NCI-H1417 (cell line): Measurements from ENCODE around the gene UMAD1.
"Not testable (repeated sequence)": the region's sequence is repeated elsewhere in the genome, so short reads cannot be mapped to it uniquely, and the experiment has no call there.

Experiments used
- DNase-seq, 3 experiments: peaks; one replicate each; lab custom pipeline; 2025; lab: John Stamatoyannopoulos, UW

UMAD1 gene

DNA sequence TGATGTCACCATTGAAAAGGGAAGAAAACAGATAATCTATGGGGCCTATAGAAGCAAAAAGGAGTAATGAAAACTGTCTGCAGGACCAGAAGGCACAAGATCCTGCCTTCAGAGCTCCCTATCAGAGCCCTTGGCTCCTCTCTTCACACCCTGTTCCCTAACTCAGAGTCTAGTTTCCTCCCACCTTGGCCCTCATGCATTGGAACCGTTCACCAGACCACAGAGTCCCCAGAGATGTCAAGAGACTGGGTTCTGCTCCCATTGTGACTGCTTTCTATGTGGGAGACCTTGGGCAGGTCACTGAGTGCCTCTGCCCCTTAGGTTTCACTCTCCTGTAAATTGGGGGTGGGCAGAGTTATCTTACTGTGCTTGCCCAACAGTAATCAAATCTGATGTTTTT is 158.0 kb downstream of the UMAD1 start:
- DNase-seq: peak in 2 of 3 experiments; percentile 16 to 41

DNA sequence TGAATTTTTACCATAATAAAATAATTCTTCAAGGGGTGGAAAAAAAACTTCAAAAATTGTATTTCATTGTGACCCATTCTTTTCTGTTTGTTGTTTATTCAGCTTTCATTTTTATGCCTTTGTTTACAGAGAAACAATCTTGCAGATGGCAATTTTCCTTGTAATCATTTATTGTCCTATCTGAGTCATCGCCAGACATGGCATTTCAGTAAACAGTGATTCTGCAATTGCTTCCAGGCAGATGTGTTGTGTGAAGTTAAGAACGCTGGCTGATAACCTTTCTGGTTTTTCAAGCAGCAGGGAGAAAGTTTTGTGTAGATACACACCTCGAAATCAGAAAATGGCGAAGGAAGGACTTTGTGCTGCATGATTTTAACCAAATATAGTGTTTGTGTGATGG is 158.6 kb downstream of the UMAD1 start:
- DNase-seq: peak in 2 of 3 experiments; percentile 38 to 78

DNA sequence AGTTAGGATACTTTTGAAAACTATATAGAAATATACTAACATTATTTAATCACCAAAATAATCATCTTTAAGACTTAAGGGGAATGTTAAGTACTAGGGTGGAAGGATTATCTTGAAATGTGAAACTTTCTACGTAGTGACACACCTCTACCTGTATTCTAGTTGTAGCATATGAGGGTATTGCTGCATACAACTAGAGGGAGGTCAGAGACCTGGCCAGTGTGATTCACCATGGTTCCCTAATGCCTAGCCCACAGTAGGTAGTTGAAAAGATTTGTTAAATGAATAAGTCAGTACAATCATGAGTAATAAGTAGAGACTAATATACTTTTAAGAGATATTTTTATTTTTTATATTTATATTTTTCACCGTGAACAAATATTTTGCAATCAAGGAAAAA is 162.0 kb downstream of the UMAD1 start:
- no peak for DNase-seq

DNA sequence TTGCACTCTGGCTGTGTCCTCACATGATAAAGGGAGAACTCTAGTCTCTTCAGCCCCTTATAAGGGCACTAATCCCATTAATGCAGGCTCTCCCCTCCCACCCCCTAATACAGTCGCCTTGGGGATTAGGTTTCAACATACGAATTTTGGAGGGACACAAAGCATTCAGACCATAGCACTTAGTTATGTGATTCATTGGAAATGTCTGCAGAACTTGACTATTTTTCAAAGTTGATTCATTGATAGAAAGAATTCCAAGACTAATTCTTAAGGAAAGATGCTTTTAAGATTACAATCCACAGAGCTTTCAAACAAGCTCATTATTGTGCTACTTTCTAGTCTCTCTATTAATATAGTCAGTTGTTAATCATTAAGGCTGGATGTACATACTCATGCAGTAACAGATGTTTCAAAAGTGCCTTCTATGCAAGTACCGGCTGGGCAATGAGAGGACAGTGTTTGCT is 163.2 kb downstream of the UMAD1 start:
- DNase-seq: no peak

DNA sequence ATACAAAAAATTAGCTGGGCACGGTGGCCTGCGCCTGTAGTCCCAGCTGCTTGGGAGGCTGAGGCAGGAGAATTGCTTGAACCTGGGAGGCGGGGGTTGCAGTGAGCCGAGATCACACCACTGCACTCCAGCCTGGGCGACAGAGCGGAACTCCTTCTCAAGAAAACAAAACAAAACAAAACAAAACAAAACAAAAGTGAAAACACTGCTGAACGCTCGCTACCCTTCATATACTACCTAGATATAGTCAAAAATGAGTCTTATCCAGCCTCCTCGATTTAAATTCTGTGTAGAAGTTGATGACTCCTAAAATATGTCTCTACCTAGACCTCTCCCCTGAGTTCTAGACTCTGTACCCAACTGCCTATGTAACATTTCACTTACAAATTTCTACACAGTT is 164.3 kb downstream of the UMAD1 start:
- not testable (repeated sequence) for DNase-seq

DNA sequence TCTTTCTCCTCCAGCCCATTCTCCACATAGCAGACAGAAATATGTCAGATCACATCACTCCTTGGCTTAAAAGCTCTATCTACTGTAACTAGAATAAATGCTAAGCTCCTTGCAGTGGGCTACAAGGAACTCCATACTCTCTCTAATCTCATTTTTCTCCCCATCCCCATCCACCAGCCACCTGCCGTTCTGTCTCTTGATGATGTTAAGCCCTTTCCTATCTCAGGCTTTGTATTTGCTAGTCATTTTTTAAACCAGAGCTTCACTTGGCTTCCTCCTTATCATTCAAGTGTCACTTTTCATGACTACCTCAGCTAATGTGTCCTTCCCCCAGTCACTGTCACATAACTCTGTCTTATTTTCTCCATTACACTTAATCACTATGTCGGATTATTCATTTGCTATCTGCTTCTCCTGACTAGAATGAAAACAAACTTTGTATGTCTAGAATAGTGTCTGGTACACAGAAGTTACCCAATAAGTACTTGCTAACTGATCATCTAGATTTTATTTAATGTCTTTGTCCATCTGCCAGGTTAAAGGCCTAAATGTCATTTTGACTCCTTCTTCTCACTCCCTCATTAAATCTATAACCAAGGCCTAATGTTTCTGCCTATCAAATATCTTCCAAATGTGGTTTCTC is 165.1 kb downstream of the UMAD1 start:
- no peak for DNase-seq

DNA sequence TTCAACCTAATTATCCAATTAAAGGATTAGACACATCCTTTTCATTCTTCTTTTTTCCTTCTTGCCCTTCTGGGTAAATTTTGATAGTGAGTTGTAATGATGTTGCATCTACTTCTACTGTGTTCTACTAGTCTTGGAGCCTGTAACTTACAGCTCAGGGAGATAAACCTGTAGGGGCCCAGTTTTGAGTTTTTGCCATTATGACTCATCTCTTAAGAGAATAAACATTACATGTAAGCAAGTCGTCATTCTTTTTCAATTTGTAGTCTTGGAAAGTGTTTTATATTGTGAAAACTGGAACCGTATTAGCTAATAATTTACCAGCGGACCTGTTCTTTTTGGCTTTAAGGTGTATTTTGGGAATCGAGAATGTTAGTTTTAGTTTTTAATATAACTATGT is 167.6 kb downstream of the UMAD1 start:
- DNase-seq: no peak

DNA sequence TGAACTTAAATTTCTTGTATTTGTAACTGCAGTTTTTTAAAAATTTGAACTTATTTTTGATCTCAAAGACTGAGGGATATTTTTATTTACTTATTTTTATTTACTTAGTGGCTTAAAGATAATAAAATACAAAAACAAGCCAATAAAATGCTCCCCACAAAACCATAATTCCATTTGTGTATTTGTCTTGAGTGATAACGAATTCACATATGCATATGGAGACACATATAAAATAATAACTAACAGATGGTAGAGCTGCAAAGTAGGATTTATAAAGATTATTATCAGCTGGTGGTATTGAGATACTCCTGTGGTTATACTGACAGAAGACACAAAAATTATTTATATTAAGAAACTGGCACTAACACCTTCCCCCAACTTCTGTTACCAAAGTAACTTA is 168.1 kb downstream of the UMAD1 start:
- DNase-seq: no peak

DNA sequence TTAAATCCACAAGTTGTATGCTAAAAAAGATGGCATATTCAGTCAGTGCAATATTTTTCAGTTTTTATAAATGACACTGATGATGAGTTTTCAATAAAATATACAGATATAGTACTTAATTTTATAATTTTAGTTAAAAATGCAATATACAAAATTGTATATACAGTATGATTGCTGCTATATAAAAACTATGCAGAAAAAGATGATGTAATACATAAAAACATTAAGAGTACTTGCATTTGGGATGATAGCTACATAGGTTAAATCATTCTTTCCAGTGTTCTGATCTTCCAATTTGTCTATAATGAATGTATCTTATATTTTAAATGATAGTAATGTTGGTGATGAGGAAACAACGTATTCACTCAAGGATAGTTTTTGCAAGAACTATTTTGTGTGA is 169.8 kb downstream of the UMAD1 start:
- DNase-seq: no peak

DNA sequence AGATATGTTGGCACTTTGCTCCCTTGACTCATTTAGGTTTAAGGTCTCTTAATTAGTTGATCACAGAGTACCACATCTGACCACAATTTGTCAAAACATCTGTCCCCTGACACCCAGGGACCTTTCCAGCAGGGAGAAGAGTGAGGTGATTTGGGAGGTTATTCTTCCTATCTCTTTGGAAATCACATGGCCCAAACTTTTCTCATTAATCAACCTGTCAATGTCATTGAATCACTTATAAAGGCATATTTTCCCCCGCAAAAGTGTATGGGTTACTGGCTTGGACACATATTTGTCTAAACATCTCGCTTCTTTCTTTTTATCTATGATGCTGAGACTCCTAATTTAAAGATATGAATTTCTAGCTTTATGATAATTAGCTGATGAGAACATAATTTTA is 170.3 kb downstream of the UMAD1 start:
- no peak for DNase-seq

DNA sequence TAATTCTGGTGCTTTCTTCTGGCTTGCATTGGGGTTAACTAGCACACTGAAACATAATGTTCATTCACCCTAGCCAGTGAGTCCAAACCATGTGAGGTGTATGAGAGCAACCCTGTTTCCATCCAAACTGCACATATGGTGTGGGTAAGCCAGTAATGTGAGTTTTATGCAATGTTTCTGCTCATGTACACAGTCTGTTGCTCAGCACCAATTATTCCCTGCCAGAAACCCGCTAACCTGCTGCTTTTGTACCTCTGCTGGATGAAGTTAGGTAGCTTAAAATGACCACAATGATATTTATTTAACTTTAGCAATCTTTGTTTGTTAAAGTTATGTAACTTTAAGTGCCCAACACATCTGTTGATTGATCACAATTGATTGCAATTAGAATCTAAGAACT is 171.6 kb downstream of the UMAD1 start:
- peak in 1 of 3 experiments; percentile 27 for DNase-seq

DNA sequence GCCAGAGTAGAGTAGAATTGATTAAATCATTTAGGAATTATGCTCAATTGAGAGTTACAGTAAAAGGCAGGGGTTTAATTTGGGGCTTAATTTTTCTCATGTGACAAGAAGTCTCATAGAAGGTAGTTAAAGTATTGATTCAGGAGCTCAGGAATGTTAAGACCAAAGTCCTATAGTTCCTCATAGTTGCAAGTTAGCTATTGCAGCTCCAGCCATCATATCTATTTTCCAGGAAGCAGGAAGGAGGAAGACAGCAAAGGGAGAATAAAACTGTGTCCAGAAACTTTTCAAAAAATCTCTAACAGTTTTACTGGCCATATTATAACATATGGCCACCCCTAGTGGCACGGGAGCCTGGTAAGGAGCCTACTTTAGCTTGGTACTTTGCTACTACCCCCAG is 174.8 kb downstream of the UMAD1 start:
- no peak for DNase-seq

DNA sequence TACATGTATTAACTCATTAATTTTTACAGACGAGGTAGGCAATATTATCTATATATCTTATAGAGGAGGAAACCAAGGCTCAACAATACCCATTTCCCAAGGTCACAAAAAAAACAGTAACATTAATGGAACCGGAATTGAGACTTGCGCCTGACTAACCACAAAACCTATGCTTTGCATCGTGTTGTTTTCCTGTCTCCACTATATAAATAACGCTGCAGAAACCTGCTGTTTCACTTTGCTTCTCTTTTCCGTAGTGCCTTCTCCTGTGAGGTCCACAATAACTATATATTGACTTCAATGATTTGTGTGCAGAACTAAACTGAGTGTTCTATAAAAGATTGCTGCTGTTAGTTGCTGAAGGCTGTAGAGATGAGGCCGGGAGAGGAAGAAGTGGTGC is 175.5 kb downstream of the UMAD1 start:
- no peak for DNase-seq

DNA sequence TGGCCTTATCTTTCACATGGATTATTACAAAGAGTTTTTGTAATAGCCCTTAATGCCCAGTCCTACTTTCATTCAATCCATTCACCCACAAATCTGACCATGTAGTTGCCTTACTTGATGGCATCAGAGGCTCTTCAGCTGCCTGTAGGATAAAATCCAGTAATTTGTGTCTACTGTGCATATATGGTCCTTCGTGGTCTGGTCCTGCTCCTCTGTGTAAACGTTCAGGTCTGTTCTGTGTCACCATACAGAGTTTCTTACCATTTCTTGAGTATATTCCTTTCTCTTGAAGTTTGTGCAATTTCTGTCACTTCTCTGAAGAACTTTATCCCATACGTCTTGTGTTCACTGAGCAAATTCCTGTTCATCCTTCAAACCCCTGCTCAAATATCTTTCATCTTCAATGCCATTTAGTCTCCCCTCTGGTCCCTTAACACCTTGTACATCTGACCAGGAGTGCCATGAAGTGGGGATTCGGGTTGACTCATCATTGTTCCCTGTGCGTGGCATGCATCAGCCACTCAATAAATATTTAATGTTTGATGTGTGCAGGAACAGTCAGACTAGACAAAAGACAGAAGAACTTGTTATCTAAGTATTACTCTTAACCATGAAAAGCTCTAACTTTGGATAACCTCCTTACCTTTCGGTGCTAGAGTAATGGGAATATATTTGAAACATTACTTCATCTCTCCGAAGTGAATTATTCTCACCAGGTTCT is 176.4 kb downstream of the UMAD1 start:
- DNase-seq: no peak

DNA sequence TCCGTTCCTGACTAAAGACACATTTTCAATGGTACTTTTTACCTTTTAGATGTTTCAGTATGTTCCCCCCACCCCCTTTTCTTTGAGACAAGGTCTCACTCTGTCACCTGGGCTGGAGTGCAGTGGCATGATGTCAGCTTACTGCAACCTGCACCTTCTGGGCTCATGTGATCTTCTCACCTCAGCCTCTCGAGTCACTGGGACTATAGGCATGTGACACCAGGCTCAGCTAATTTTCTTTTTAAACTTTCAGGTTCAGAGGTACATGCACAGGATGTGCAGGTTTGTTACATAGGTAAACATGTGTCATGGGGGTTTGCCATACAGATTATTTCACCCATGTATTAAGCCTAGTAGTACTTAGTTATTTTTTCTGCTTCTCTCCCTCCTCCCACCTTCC is 177.2 kb downstream of the UMAD1 start:
- DNase-seq: no peak

DNA sequence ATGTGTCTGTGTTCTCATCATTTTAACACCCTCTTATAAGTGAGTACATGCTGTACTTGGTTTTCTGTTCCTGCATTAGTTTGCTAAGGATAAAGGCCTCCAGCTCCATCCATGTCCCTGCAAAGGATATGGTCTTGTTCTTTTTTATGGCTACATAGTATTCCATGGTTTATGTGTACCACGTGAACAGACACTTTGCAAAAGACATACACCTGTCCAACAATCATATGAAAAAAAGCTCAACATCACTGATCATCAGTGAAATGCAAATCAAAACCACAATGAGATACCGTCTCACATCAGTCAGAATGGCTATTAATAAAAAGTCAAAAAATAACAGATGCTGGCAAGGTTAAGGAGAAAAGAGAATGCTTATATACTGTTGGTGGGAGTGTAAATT is 177.6 kb downstream of the UMAD1 start:
- not testable (repeated sequence) for DNase-seq

DNA sequence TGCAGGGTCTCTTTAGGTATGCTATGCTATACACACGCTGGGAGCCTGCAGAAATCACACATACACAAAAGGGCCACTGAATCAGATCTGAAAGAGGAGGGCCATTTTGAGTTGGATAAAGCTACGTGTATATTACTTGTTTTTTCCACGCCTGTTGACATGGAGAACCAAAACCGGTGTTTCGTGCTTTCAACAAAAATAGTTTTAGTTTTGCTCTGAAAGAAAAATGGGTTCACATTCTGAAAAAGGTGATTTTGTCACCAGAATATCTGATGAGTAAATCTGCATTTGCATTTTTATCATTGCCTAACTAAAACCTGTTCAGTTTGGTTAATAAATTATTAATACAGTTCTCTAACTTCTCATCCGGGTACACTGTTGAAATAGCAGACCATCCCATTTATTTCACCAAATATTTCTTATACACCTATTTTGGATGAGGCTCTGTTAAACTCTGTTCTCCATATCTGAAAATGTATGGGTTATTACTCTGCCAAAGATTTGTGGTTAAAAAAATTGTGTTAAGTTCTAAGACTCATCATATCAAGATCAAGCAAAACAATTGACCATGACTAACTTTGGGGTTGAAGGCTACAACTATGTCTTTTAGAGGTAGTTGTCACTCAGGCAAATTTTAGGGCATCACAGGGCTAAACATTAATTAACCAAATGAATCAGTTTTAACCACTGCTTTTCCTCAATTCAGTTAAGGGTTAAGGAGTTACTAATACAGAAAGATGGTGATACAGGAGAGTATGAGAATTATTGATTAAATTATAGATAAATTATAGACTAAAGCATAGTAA is 179.1 kb downstream of the UMAD1 start:
- DNase-seq: no peak

DNA sequence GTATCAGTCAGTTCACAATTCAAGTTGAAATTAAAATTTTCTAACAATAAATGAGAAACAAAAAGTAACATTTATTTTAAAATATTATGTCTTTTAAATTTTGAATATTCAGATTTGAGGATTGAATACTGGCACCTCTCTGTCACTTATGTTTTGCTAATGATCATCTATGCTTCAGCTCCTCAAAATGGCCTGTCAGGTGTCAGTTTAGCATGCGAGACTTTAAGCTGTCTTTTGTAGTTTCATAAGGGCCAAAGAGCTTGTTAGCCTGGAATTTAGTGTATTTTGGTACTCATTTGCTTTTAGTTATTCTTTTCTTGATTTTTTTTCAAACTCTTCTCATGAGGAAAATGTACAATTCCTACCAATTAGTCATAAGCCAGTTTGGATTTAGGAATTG is 179.9 kb downstream of the UMAD1 start:
- DNase-seq: peak in 2 of 3 experiments; percentile 8 to 66

DNA sequence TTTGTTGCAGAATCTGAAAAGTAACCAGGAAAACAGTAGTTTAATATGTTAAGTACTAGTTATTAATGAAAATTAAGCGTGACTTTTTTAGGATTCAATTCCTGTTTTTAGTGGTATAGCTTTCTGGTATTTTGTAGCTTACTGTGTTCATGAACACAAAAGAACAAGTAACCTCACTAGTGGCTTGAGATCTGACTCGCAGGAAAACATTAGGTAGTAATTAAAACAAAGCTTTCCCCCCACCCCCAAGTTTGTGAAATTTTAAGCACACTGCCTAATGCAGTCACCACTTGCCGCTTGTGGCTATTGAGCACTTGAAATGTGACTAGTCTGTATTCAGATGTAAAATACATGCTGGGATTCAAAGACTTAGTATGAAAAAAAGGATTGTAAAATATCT is 180.4 kb downstream of the UMAD1 start:
- peak; percentile 14 to 85 (median 54) for DNase-seq

DNA sequence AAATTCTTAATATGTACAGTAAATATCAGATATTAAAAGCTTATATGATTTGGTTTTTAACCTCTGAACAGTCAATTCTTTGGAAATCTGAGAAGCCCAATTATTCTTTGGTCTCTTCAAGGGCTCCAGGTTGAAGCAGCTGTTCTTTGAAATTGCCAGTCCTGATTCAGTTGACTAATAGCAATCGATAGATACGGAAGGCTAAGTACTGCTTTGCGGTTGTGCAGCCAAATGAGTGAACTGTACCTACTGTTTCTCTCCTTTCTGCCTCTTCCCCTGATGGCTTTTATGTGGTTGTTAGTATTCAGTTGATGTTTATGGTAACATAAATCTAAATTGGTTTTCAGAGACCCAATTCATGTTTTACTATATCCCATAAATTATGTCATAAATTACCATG is 181.0 kb downstream of the UMAD1 start:
- peak; percentile 68 to 95 (median 70) for DNase-seq

DNA sequence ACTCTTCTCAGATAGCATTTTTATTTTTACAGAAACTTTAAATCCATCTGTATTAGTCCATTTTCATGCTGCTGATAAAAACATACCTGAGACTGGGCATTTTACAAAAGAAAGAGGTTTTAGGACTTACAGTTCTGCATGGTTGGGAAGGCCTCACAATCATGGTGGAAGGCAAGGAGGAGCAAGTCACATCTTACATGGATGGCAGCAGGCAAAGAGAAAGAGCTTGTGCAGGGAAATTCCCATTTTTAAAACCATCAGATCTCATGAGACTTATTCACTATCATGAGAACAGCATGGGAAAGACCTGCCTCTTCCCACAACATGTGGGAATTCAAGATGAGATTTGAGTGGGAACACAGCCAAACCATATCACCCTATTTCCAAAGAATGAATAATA is 184.7 kb downstream of the UMAD1 start:
- DNase-seq: not testable (repeated sequence)

DNA sequence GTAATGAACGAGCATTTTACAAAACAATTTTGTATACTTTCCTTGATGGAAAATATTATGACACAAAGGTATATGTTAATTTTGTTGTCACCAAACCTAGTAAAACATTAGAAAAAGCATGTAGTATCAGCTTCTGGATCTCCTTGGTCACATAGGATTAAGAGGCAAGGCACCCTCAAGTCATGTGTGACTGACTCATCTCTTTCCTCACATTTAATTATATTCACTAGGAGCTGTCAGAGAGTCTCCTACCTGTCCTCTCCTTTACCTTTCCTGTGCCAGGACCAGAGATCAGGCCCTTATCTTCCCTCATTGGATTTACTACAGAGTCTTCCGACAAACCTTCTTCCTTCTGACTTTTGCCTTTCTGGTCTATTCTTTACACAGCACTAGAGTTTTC is 189.1 kb downstream of the UMAD1 start:
- DNase-seq: no peak
